ENCODE data around the gene RPL13A.

DNA sequence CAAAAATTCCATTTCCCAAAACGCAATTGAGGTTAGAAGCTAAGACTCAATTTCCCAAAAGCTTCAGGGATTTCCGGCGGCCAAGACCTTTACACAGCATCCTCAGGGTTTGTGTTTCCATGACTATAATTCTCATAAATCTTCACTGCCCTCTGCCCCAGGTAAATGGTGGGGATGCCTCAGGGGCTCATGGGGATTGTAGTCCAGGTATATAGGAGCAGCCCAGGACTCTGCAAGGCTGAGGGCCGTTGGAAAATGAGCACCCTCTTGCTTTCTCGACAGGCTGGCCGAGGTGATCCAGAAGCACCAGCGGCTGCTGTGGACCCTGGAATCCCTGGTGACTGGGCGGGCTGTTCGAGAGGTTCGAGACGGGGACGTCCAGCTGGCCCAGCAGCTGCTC, 28.0 kb upstream of the RPL13A start:
- TF ChIP-seq CTCF (IDR thresholded peaks at IDR 0.05; ENCODE audit: extremely low read depth in 1 of 2, insufficient read depth in 1 of 2, low read depth in 1 of 2, low read length in 2 of 2) = no peak
- no peak for TF ChIP-seq POLR2A (IDR thresholded peaks at IDR 0.05; ENCODE audit: low read depth, low read length)
- no peak for TF ChIP-seq FOS (IDR thresholded peaks at IDR 0.05; ENCODE audit: borderline replicate concordance, insufficient read depth, low read length)
- no peak for TF ChIP-seq MYC (IDR thresholded peaks at IDR 0.05; ENCODE audit: low read depth, low read length)
